Uterus (tissue), 2 donors: ENCODE results near the gene EIF1.

Experiments
- CTCF ChIP-seq, 4 experiments: fragments of 200-600 bp in 2 of 4; fragments of 450-650 bp in 2 of 4; sonication (generic) in 2 of 4; IDR thresholded peaks; one replicate each; pipeline ENCODE4 v1.5.1; 2016 to 2019; ENCODE audit warnings: antibody characterized with exemption in 4 of 4, mild to moderate bottlenecking in 2 of 4, moderate library complexity in 1 of 4
- POLR2A ChIP-seq, 2 donors: fragments of 450-650 bp; IDR thresholded peaks; one replicate each; pipeline ENCODE4 v1.6.1; 2016; ENCODE audit warnings: antibody characterized with exemption in 2 of 2, mild to moderate bottlenecking in 1 of 2, moderate library complexity in 1 of 2

GRCh38 chr17:41672153-41672552 lies 16.5 kb upstream of the EIF1 start:
- TF ChIP-seq CTCF (IDR thresholded peaks at IDR 0.05) (no peak), POLR2A (IDR thresholded peaks at IDR 0.05) (no peak)
